ENCODE measurements around the gene C19orf85. TPM values are rescaled to one million over a fixed set of nuclear protein-coding genes. Genes with fewer than 3 reads are reported as not detected.

C19orf85 gene
- polyA plus RNA-seq, 1 of the 3 experiments (the other 2 are of a cell fraction), result not detected

DNA sequence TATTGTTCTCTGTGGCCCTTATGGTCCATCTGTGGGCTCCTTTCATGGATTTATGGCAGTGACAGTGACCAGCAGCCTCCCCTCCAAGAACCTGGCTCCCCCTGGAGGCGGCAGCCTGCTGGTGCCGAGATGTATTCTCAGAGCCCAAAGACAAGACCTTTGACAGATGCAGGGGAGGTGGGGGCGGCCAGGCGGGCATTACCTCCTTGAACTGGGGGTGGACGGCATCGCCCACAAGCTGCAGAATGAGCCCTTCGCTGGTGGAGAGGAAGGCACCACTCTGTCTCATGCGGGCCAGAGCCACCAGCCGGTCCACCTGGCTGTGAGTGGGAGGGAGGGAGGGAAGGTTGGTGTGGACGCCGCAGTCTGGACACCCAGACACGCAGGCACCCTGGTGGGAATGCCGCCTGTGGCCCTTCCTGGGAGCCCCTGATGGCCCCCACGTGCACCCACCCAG is 9.7 kb downstream of the C19orf85 start:
- H3K79me2 ChIP-seq (ENCODE audit: insufficient read depth), result peaks cover 12% of the 10 kb centered on the region; the same call in 1 of the 2 replicates
- peaks cover 16% of the 10 kb centered on the region for H3F3A ChIP-seq (replicated peaks; ENCODE audit: insufficient read depth)
- H3K4me2 ChIP-seq, result no peak overlapping the region
- H3K9ac ChIP-seq, result no peak overlapping the region
- no peak overlapping the region for H2AFZ ChIP-seq (ENCODE audit: low read depth)
- H3K27ac ChIP-seq (ENCODE audit: low read depth in 2 of 2, low read length in 1 of 2), result no peak overlapping the region
- peaks cover 5 to 19% of the 10 kb centered on the region in 2 experiments; a peak in 2 of 4 replicates for H3K4me1 ChIP-seq (ENCODE audit: control insufficient read depth in 1 of 2, insufficient read depth in 2 of 2, low read depth in 1 of 2, low read length in 1 of 2)
- no peaks in the 10 kb centered on the region for H3K36me3 ChIP-seq (replicated peaks in 1 of 2; ENCODE audit: control insufficient read depth in 1 of 2, insufficient read depth in 2 of 2, low read length in 1 of 2)
- H4K20me1 ChIP-seq (ENCODE audit: insufficient read depth), result peaks cover 15% of the 10 kb centered on the region
- WGBS (ENCODE audit: low lambda C conversion rate), result 45% methylated on average over 9 of the region's 14 CpGs
- peaks cover 11% of the 10 kb centered on the region for H3K27me3 ChIP-seq (ENCODE audit: insufficient read depth)
- H3K9me3 ChIP-seq, result no peaks in the 10 kb centered on the region
- peak; percentile 73 for DNase-seq
- H3K4me3 ChIP-seq (ENCODE audit: low read depth in 2 of 2, low read length in 1 of 2), result peak overlapping the region in 1 of 2 experiments; percentile 29; a peak in 1 of 4 replicates
- ChIA-PET POLR2A (no interaction called here), CTCF (interaction anchor here (1.0 to 4.0 kb wide), 4 partner anchors 13 to 313 kb away, joined by 3 to 26 read pairs (median 6); no protein-coding TSS in a partner anchor)
- H3K9me2 ChIP-seq, result no peaks in the 10 kb centered on the region
- TF ChIP-seq FOXJ3 (CRISPR knock-in tag; IDR thresholded peaks at IDR 0.05), result no peak
- TF ChIP-seq TEAD4 (IDR thresholded peaks at IDR 0.05; ENCODE audit: borderline replicate concordance, insufficient read depth), result no peak
- peak; percentile 46 for TF ChIP-seq SMC3 (IDR thresholded peaks at IDR 0.05; ENCODE audit: low read depth, low read length)
- no peak for TF ChIP-seq MEF2A (IDR thresholded peaks at IDR 0.05; ENCODE audit: borderline replicate concordance, low read depth)
- TF ChIP-seq EP300 (IDR thresholded peaks at IDR 0.05; ENCODE audit: borderline replicate concordance in 1 of 2, low read depth in 1 of 2, low read length in 1 of 2), result no peak
- peak; percentile 63 for TF ChIP-seq RAD21 (IDR thresholded peaks at IDR 0.05; ENCODE audit: low read length)
- no peak for TF ChIP-seq FOSL2 (IDR thresholded peaks at IDR 0.05; ENCODE audit: borderline replicate concordance, low read depth)
- TF ChIP-seq, protein P1, sequence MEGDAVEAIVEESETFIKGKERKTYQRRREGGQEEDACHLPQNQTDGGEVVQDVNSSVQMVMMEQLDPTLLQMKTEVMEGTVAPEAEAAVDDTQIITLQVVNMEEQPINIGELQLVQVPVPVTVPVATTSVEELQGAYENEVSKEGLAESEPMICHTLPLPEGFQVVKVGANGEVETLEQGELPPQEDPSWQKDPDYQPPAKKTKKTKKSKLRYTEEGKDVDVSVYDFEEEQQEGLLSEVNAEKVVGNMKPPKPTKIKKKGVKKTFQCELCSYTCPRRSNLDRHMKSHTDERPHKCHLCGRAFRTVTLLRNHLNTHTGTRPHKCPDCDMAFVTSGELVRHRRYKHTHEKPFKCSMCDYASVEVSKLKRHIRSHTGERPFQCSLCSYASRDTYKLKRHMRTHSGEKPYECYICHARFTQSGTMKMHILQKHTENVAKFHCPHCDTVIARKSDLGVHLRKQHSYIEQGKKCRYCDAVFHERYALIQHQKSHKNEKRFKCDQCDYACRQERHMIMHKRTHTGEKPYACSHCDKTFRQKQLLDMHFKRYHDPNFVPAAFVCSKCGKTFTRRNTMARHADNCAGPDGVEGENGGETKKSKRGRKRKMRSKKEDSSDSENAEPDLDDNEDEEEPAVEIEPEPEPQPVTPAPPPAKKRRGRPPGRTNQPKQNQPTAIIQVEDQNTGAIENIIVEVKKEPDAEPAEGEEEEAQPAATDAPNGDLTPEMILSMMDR (IDR thresholded peaks at IDR 0.05), result peak; percentile 77

DNA sequence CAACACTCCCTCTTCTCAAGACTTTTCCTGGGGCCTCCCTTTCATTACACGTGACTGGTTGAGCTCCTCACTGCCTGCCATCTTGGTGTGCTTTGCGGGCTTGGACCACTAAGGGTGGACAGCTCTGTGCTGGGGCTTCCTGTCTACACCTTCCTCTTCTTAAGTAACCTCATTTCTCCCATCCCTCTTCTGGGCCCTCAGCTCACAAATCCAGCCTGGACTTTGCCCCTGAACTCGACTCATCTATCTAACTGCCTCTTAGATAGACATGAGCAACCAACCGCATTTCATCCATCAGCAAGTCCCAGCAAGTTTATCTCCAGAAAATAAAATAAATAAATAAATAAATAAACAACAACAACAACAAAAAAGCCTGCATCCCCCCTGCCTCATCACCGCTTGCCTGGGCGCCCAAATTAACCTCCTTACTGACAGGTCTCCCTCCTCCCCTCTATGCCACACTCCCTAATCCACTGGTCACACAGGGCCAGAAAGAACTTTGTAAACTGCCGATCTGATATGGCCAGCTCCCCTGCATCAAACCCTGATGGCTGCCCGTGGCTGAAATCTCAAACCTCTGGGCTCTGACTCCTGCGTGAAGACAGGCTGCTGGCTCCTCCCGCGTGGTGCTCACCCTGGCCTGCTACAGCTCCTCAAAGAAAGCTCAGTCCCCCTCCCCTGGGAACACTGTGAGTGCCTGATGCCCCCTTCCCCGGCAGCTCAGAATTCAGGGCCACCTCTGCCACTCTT is 10.9 kb downstream of the C19orf85 start:
- no peaks in the 10 kb centered on the region for H3K36me3 ChIP-seq (replicated peaks in 1 of 2; ENCODE audit: control insufficient read depth in 1 of 2, insufficient read depth in 2 of 2, low read length in 1 of 2)
- no peak overlapping the region for H3K4me2 ChIP-seq
- ChIA-PET CTCF (interaction anchor here (0.7 to 4.0 kb wide), 11 partner anchors 9 to 354 kb away, joined by 3 to 26 read pairs (median 5); no protein-coding TSS in a partner anchor), POLR2A (no interaction called here)
- TF ChIP-seq, protein P2, sequence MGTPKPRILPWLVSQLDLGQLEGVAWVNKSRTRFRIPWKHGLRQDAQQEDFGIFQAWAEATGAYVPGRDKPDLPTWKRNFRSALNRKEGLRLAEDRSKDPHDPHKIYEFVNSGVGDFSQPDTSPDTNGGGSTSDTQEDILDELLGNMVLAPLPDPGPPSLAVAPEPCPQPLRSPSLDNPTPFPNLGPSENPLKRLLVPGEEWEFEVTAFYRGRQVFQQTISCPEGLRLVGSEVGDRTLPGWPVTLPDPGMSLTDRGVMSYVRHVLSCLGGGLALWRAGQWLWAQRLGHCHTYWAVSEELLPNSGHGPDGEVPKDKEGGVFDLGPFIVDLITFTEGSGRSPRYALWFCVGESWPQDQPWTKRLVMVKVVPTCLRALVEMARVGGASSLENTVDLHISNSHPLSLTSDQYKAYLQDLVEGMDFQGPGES (IDR thresholded peaks at IDR 0.05; ENCODE audit: low read depth, low read length), result no peak
- TF ChIP-seq RCOR1 (IDR thresholded peaks at IDR 0.05; ENCODE audit: low read length), result no peak
- no peak for TF ChIP-seq FOXM1 (IDR thresholded peaks at IDR 0.05; ENCODE audit: low read depth)
- TF ChIP-seq RAD21 (IDR thresholded peaks at IDR 0.05; ENCODE audit: low read length), result no peak
- no peak for TF ChIP-seq JUND (IDR thresholded peaks at IDR 0.05)
- no peak for TF ChIP-seq POLR2AphosphoS5 (IDR thresholded peaks at IDR 0.05; ENCODE audit: low read depth, low read length)
- TF ChIP-seq, protein P3, sequence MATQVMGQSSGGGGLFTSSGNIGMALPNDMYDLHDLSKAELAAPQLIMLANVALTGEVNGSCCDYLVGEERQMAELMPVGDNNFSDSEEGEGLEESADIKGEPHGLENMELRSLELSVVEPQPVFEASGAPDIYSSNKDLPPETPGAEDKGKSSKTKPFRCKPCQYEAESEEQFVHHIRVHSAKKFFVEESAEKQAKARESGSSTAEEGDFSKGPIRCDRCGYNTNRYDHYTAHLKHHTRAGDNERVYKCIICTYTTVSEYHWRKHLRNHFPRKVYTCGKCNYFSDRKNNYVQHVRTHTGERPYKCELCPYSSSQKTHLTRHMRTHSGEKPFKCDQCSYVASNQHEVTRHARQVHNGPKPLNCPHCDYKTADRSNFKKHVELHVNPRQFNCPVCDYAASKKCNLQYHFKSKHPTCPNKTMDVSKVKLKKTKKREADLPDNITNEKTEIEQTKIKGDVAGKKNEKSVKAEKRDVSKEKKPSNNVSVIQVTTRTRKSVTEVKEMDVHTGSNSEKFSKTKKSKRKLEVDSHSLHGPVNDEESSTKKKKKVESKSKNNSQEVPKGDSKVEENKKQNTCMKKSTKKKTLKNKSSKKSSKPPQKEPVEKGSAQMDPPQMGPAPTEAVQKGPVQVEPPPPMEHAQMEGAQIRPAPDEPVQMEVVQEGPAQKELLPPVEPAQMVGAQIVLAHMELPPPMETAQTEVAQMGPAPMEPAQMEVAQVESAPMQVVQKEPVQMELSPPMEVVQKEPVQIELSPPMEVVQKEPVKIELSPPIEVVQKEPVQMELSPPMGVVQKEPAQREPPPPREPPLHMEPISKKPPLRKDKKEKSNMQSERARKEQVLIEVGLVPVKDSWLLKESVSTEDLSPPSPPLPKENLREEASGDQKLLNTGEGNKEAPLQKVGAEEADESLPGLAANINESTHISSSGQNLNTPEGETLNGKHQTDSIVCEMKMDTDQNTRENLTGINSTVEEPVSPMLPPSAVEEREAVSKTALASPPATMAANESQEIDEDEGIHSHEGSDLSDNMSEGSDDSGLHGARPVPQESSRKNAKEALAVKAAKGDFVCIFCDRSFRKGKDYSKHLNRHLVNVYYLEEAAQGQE (IDR thresholded peaks at IDR 0.05; ENCODE audit: low read depth, low read length), result no peak
- TF ChIP-seq GATA2 (CRISPR knock-in tag; IDR thresholded peaks at IDR 0.05), result no peak
- TF ChIP-seq, protein P4, sequence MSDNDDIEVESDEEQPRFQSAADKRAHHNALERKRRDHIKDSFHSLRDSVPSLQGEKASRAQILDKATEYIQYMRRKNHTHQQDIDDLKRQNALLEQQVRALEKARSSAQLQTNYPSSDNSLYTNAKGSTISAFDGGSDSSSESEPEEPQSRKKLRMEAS (IDR thresholded peaks at IDR 0.05; ENCODE audit: low read depth), result no peak
- no peak for TF ChIP-seq FOSL2 (IDR thresholded peaks at IDR 0.05; ENCODE audit: borderline replicate concordance, low read depth)
- no peak for TF ChIP-seq SMC3 (IDR thresholded peaks at IDR 0.05; ENCODE audit: low read depth, low read length)
- H3K9me2 ChIP-seq, result no peaks in the 10 kb centered on the region
- WGBS (ENCODE audit: low lambda C conversion rate), result 91% methylated on average over 12 of the region's 12 CpGs
- H3K4me3 ChIP-seq (ENCODE audit: low read depth in 2 of 2, low read length in 1 of 2), result no peak overlapping the region
- H3K27me3 ChIP-seq (ENCODE audit: insufficient read depth), result peaks cover 11% of the 10 kb centered on the region
- peaks cover 13% of the 10 kb centered on the region for H3F3A ChIP-seq (replicated peaks; ENCODE audit: insufficient read depth)
- H3K9me3 ChIP-seq, result no peaks in the 10 kb centered on the region
- H3K9ac ChIP-seq, result no peak overlapping the region
- H3K27ac ChIP-seq (ENCODE audit: low read depth in 2 of 2, low read length in 1 of 2), result no peak overlapping the region
- H3K4me1 ChIP-seq (ENCODE audit: control insufficient read depth in 1 of 2, insufficient read depth in 2 of 2, low read depth in 1 of 2, low read length in 1 of 2), result peaks cover 0 to 13% of the 10 kb centered on the region in 2 experiments; a peak in 2 of 4 replicates
- H4K20me1 ChIP-seq (ENCODE audit: insufficient read depth), result peaks cover 15% of the 10 kb centered on the region
- peaks cover under 1% of the 10 kb centered on the region; the same call in 1 of the 2 replicates for H3K79me2 ChIP-seq (ENCODE audit: insufficient read depth)
- no peak overlapping the region for H2AFZ ChIP-seq (ENCODE audit: low read depth)
- no peak for DNase-seq

All from SK-N-SH (cell line).